MM.1S (cell line): ENCODE data around the gene LRP5.

Experiments used
- DNase-seq: peaks from one replicate; pipeline ENCODE4 v3.0.0-alpha.2; 2015
- H2AFZ ChIP-seq: fragments of 300-600 bp; sonication (generic); 2 replicates; pipeline ENCODE4 v1.6.0; 2016; ENCODE audit warnings: antibody characterized with exemption, low read length
- H3F3A ChIP-seq: fragments of 300-600 bp; sonication (generic); 2 replicates; pipeline ENCODE4 v1.6.1; 2016; ENCODE audit warnings: mild to moderate bottlenecking, antibody characterized with exemption, low read length, moderate library complexity, mixed read lengths; ENCODE audit not compliant: insufficient read depth
- H3K27ac ChIP-seq: fragments of 300-600 bp; sonication (generic); 2 replicates; pipeline ENCODE4 v1.5.1; 2016; ENCODE audit warnings: mild to moderate bottlenecking, low read length
- H3K27me3 ChIP-seq: fragments of 300-600 bp; sonication (generic); replicated peaks from 2 replicates; pipeline ENCODE4 v1.6.0; 2016; ENCODE audit warnings: low read length; ENCODE audit not compliant: insufficient read depth
- H3K36me3 ChIP-seq: fragments of 300-600 bp; sonication (generic); replicated peaks from 2 replicates; pipeline ENCODE4 v1.6.1; 2016; ENCODE audit warnings: mild to moderate bottlenecking, low read length, mixed read lengths; ENCODE audit not compliant: insufficient read depth
- H3K4me1 ChIP-seq: fragments of 300-600 bp; sonication (generic); 2 replicates; pipeline ENCODE4 v1.6.1; 2016; ENCODE audit warnings: low read length, mixed read lengths
- H3K4me2 ChIP-seq: fragments of 300-600 bp; sonication (generic); 2 replicates; pipeline ENCODE4 v1.6.0; 2016; ENCODE audit warnings: low read depth, low read length
- H3K4me3 ChIP-seq: fragments of 300-600 bp; sonication (generic); 2 replicates; pipeline ENCODE4 v1.5.1; 2016; ENCODE audit warnings: low read length, mixed read lengths
- H3K79me2 ChIP-seq: fragments of 300-600 bp; sonication (generic); 2 replicates; pipeline ENCODE4 v1.6.1; 2016; ENCODE audit warnings: mixed run types, low read length, mixed read lengths
- H3K9ac ChIP-seq: fragments of 300-600 bp; sonication (generic); 2 replicates; pipeline ENCODE4 v1.6.1; 2016; ENCODE audit warnings: low read length, mixed read lengths
- H3K9me2 ChIP-seq: fragments of 300-600 bp; sonication (generic); replicated peaks from 2 replicates; pipeline ENCODE4 v1.6.1; 2016; ENCODE audit warnings: mild to moderate bottlenecking, low read length, mixed read lengths; ENCODE audit not compliant: insufficient read depth
- H3K9me3 ChIP-seq: fragments of 300-600 bp; sonication (generic); replicated peaks from 2 replicates; pipeline ENCODE4 v1.6.1; 2016; ENCODE audit warnings: mild to moderate bottlenecking, low read length, mixed read lengths; ENCODE audit not compliant: insufficient read depth
- H4K20me1 ChIP-seq: fragments of 300-600 bp; sonication (generic); 2 replicates; pipeline ENCODE4 v1.6.1; 2016; ENCODE audit warnings: mild to moderate bottlenecking, low read length, moderate library complexity, mixed read lengths; ENCODE audit not compliant: insufficient read depth
- EZH2 ChIP-seq: fragments of 300-600 bp; sonication (generic); optimal IDR thresholded peaks from 2 replicates; pipeline ENCODE3; 2017; ENCODE audit warnings: low read depth, mild to moderate bottlenecking, antibody characterized with exemption, low read length, mixed read lengths
- EZH2phosphoT487 ChIP-seq: fragments of 300-600 bp; sonication (generic); IDR thresholded peaks from 2 replicates; pipeline ENCODE4 v1.6.1; 2018; ENCODE audit warnings: antibody characterized with exemption, low read length
- TF ChIP-seq, protein P1 (sequence below): fragments of 300-600 bp; sonication (generic); IDR thresholded peaks from 2 replicates; pipeline ENCODE4 v1.5.1; 2016; ENCODE audit warnings: antibody characterized with exemption, low read length, mixed read lengths

Gene LRP5

GRCh38 chr11:68287419-68287818 is 25.0 kb upstream of the LRP5 start:
- H3K4me2 ChIP-seq = no peak overlapping the region
- no peaks in the 10 kb centered on the region for H3K27me3 ChIP-seq
- no peaks in the 10 kb centered on the region for H4K20me1 ChIP-seq
- TF ChIP-seq EZH2 (no peak), EZH2phosphoT487 (no peak)
- TF ChIP-seq, protein P1, sequence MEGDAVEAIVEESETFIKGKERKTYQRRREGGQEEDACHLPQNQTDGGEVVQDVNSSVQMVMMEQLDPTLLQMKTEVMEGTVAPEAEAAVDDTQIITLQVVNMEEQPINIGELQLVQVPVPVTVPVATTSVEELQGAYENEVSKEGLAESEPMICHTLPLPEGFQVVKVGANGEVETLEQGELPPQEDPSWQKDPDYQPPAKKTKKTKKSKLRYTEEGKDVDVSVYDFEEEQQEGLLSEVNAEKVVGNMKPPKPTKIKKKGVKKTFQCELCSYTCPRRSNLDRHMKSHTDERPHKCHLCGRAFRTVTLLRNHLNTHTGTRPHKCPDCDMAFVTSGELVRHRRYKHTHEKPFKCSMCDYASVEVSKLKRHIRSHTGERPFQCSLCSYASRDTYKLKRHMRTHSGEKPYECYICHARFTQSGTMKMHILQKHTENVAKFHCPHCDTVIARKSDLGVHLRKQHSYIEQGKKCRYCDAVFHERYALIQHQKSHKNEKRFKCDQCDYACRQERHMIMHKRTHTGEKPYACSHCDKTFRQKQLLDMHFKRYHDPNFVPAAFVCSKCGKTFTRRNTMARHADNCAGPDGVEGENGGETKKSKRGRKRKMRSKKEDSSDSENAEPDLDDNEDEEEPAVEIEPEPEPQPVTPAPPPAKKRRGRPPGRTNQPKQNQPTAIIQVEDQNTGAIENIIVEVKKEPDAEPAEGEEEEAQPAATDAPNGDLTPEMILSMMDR = no peak
- no peak for DNase-seq
- no peaks in the 10 kb centered on the region for H3K36me3 ChIP-seq
- H3K4me1 ChIP-seq = peaks cover 2% of the 10 kb centered on the region
- H3K9ac ChIP-seq = no peak overlapping the region
- H3K9me2 ChIP-seq = no peaks in the 10 kb centered on the region
- no peaks in the 10 kb centered on the region for H3K9me3 ChIP-seq
- no peaks in the 10 kb centered on the region for H3F3A ChIP-seq
- no peaks in the 10 kb centered on the region for H3K79me2 ChIP-seq
- H3K4me3 ChIP-seq = no peak overlapping the region
- H2AFZ ChIP-seq = no peak overlapping the region
- H3K27ac ChIP-seq = no peak overlapping the region

GRCh38 chr11:68289456-68289855 is 22.9 kb upstream of the LRP5 start:
- Histone ChIP-seq H3K27me3 (no peaks in the 10 kb centered on the region), H4K20me1 (no peaks in the 10 kb centered on the region), H3K4me2 (no peak overlapping the region), H3K9me2 (no peaks in the 10 kb centered on the region), H3F3A (no peaks in the 10 kb centered on the region), H3K9me3 (no peaks in the 10 kb centered on the region), H3K4me3 (no peak overlapping the region), H3K9ac (no peak overlapping the region), H3K36me3 (no peaks in the 10 kb centered on the region), H3K4me1 (peaks cover 12% of the 10 kb centered on the region), H2AFZ (no peak overlapping the region), H3K27ac (no peak overlapping the region), H3K79me2 (no peaks in the 10 kb centered on the region)
- TF ChIP-seq EZH2phosphoT487 = no peak
- TF ChIP-seq, protein P1 = no peak
- no peak for TF ChIP-seq EZH2
- DNase-seq = no peak

GRCh38 chr11:68293708-68294107 is 18.7 kb upstream of the LRP5 start:
- H3K4me2 ChIP-seq = peak overlapping the region; percentile 25
- H3K27ac ChIP-seq = no peak overlapping the region
- no peaks in the 10 kb centered on the region for H4K20me1 ChIP-seq
- no peak for DNase-seq
- no peaks in the 10 kb centered on the region for H3K36me3 ChIP-seq
- H2AFZ ChIP-seq = no peak overlapping the region
- H3K9me3 ChIP-seq = no peaks in the 10 kb centered on the region
- TF ChIP-seq EZH2 = no peak
- TF ChIP-seq, protein P1 = no peak
- no peak for TF ChIP-seq EZH2phosphoT487
- no peaks in the 10 kb centered on the region for H3K79me2 ChIP-seq
- H3F3A ChIP-seq = no peaks in the 10 kb centered on the region
- no peak overlapping the region for H3K9ac ChIP-seq
- no peak overlapping the region for H3K4me3 ChIP-seq
- peaks cover 16% of the 10 kb centered on the region for H3K4me1 ChIP-seq
- no peaks in the 10 kb centered on the region for H3K9me2 ChIP-seq
- no peaks in the 10 kb centered on the region for H3K27me3 ChIP-seq
